T-helper 9 cell (primary cell): ENCODE measurements around the gene VASN.

ENCODE experiments used
- DNase-seq: peaks from one replicate; pipeline ENCODE4 v3.0.0-alpha.2; 2020

Gene VASN

DNA sequence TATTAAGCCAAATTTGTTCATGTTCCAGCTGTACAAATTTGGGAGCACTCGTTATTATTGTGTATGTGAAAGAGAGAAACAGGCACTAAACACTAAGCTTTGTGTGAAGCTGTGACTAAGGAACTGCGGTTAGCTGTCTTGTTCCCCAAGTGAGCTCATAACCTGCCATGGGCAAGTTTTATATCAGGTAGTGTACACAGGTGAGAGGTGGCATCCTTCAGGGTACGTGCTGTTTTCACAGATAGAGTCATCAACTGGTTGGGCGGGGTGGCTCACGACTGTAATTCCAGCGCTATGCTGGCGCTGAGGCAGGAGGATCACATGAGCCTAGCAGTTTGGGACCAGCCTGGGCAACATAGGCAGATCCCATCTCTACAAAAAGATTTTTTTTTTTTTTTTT, 56.9 kb downstream of the VASN start:
- DNase-seq, result no peak

DNA sequence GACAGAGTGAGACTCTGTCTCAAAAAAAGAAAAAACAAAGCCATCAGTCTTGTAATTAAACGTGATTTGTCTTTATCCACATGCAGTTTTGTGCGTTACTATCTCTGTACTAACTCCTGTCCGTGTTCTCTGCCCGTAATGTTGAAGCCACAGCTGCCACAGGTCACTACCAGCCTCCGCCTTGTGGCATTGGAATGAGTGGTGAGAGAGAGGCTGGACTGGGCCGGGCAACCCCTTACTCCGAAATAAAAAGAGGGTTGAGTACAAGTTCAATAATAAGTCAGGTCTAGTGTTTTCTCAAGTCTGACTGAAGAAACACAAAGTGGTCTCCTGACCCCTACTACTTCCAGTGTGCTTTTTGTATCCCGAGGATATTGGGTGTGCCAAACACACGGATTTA, 59.4 kb downstream of the VASN start:
- DNase-seq, result no peak
